ENCODE results near the gene EVC. TPM values are rescaled to one million over a fixed set of nuclear protein-coding genes. Genes with fewer than 3 reads are reported as not detected.
"Not testable (repeated sequence)": the region's sequence is repeated elsewhere in the genome, so short reads cannot be mapped to it uniquely, and the experiment has no call there.

Gene EVC
- total RNA-seq, 2 donors from 2014 or later, result 10.0 to 11.3 TPM

DNA sequence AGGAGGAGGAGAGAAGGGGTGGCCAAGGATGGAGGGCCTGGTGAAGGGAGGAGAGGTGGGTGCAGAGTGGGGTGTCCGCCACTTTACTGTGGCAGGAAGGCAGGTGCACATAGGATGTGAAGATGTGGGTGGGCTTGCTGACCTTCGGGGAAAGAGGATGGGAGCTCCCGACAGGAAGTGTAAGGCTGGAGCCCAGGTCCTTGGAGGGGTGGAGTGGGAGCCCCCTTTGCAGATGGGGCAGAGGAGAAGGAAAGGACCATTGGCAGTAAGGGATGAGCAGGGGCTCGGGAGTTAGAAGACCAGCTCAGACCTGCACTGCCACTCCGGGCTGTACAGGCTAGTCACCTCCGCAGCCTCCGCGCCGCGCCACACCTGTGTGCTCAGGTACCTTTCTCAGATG is 89.5 kb downstream of the EVC start:
- intact Hi-C loops (cut with DNase I), result no loop called here
- ATAC-seq (no peak), DNase-seq (no peak)

DNA sequence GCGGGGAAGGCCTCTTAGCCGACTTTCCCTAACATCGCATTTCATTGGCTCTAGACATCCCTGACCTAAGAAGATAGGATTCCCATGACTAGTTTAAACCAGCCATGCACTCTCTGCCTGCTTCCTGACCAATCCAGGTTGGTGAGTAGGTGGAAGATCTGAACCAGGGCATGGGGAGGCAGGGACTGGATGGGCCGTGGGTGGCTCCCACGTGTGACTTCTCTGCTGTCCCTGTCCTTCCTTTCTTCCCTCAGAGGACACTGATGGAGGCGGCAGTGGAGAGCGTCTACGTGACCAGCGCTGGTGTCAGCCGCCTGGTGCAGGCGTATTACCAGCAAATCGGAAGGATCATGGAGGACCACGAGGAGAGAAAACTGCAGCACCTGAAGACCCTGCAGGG is 90.7 kb downstream of the EVC start:
- DNase-seq (no peak), ATAC-seq (no peak)
- intact Hi-C loops (cut with DNase I), result no loop called here

DNA sequence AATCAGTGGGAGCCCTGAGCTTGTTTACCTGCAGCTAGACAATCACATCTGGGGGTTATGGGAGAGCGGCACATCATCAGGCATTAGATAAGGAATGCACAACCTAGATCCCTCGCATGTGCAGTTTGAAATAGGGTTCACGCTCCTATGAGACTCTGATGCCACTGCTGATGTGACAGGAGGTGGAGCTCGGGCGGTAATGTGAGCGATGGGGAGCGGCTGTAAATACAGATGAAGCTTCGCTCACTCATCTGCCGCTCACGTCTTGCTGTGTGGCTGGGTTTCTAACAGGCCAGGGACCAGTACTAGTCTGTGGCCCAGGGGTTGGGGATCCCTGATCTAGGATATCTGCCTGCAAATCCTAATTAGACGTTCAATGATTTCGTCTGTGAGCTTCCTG is 91.6 kb downstream of the EVC start:
- intact Hi-C loops (cut with DNase I), result no loop called here
- ATAC-seq, result no peak
- no peak for DNase-seq

DNA sequence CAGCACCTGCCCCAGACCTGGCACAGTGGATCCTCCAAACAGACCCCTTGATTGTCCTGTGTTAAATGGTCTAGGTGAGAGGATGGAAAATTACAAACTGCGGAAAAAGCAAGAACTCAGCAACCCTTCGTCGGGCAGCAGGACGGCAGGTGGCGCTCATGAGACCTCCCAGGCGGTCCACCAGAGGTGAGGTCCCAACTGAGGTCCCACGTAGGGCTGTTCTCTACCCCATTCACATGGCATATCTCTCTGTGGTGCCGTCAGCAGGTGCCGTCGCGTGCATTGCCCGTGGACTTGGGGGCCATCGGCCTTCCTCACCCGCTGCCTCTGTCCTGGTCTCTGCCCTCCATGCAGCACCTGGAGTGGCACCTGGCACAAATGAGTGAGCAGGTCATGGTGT is 93.7 kb downstream of the EVC start:
- no peak for ATAC-seq
- intact Hi-C loops (cut with DNase I), result no loop called here
- no peak for DNase-seq

DNA sequence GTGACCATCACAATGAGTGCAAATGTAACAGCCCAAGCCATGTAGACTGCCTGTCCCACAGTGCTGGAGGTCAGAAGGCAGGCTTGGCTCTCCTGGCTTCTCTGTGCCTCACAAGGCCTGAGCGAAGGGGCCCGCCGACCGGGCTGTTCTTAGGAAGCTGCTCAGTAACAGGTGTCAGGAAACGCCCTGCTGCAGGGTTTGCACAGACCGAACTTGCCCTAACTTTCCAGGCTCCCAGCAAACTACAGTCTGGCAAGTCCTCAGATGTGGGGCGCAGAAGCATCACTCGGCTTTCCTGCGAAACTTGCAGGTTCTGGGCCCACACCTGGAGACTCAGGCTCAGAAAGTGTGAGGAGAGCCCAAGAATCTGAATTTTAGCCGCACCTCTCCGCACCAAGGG is 94.3 kb downstream of the EVC start:
- ATAC-seq (no peak), DNase-seq (no peak)
- intact Hi-C loops (cut with DNase I), result no loop called here

DNA sequence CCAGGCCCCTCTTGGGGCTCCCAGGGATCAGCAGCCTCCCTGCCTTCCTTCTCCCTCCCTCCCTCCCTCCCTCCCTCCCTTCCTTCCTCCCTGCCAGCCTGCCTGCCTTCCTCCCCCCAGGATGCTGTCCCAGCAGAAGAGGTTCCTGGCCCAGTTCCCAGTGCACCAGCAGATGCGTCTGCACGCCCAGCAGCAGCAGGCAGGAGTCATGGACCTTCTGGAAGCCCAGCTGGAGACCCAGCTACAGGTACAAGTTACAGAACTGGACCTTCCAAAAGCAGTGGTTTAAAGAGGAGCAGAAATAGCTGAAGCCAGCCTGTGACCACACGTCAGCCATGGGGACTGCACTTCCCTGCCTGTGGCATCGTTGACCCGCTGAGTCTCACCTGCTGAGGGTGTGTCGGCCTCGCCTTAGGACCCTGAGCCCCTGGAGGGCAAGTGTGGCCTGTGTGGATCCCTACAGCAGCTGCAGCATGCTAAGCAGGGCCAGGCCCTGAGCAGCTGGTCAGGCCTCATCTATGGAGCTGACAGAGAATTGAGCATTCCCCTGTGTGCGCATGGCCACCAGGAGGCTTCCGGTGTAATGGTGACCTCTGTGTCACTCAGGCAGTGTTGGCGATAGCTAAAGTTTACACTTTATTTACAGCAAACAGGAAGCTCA is 97.2 kb downstream of the EVC start:
- DNase-seq (no peak), ATAC-seq (no peak)
- intact Hi-C loops (cut with DNase I), result no loop called here

DNA sequence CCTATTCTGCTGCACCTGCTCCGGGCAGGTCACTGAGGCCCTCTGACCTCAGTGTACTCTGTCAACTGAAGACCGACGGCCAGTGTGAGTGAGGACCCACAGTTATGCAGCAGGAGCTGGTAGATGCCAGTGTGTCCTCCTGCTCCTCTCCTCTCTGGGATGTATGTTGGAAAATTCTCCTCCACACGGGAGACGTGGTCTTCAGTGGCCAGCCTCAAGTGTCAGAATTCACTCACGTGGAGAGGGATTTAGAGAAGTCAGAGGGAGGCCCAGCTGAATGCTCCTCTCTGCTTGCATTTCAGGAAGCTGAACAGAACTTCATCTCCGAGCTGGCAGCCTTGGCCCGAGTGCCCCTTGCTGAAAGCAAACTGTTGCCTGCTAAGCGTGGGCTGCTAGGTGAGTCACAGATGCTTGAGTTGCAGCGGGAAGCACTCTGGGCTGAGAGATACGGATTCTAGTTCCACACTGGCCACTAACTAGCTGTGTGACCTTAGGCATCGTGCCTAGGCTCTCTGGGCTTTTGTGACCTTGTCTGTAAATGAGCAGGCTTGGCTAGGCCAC is 98.3 kb downstream of the EVC start:
- no peak for DNase-seq
- intact Hi-C loops (cut with DNase I), result no loop called here
- no peak for ATAC-seq

DNA sequence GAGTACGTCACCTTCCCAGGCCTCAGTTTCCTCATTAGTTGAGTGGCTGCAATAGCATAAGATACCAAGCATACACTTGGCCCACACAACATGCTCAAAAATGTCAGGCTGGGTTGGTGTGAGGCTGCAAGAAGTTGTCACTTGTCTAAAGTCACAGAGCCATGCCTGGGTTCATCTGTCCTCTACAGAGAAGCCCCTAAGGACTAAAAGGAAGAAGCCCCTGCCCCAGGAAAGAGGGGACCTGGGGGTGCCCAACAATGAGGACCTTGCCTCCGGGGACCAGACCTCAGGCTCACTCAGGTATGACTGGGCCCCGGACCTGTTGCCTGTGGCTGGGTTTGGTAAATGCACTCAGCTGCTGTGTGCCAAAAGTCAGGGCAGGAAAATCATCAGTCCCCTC is 99.2 kb downstream of the EVC start:
- intact Hi-C loops (cut with DNase I), result loop anchor here in 1 of 2 donors (10.0 kb wide), 1 partner anchor 1325 kb away; no protein-coding TSS in a partner anchor
- DNase-seq, result no peak
- ATAC-seq, result no peak

DNA sequence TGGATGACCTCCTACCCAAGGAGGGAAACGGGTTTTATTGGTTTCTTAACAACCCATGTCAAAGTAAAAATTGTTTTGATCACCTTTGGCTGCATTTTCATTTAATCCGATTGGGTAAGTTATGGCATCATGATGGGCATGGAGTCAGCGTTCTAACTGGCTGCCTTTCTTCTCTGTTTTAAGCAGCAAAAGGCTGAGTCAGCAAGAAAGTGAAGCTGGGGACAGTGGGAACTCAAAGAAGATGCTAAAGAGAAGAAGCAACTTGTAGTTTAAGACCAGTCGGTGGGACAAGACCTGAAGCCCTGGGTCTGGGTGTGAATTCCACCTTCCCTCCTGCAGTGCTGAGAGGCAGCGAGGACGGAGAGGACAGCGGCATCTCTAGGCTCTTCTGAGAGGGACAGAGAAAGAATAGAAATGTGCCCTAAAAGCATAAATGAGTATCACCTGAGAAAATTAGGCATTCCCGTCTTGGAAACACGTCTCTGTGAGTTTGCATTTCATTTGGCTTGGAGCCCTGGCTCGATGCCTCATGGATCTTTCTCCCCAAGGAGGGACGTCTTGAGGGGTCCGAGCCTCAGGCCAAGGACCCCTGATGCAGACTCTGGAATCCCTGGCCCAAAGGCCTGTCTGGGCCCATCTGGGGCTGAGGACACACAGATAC is 99.9 kb downstream of the EVC start:
- no peak for ATAC-seq
- DNase-seq, result no peak
- intact Hi-C loops (cut with DNase I), result loop anchor here in 1 of 2 donors (10.0 kb wide), 1 partner anchor 1326 kb away; no protein-coding TSS in a partner anchor

DNA sequence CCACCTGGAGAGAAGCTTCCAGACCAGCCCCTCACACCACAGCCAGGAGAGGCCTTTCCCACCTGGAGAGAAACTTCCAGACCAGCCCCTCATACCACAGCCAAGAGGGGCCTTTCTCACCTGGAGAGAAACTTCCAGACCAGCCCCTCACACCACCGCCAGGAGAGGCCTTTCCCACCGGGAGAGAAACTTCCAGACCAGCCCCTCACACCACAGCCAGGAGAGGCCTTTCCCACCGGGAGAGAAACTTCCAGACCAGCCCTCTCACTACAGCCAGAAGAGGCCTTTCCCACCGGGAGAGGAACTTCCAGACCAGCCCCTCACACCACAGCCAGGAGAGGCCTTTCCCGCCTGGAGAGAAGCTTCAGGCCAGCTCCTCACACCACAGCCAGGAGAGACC is 101.1 kb downstream of the EVC start:
- intact Hi-C loops (cut with DNase I), result loop anchor here in 1 of 2 donors (2.0 to 10.0 kb wide), 2 partner anchors 761 to 1327 kb away; partner anchors contain the start of gene STK32B
- DNase-seq, result not testable (repeated sequence)

DNA sequence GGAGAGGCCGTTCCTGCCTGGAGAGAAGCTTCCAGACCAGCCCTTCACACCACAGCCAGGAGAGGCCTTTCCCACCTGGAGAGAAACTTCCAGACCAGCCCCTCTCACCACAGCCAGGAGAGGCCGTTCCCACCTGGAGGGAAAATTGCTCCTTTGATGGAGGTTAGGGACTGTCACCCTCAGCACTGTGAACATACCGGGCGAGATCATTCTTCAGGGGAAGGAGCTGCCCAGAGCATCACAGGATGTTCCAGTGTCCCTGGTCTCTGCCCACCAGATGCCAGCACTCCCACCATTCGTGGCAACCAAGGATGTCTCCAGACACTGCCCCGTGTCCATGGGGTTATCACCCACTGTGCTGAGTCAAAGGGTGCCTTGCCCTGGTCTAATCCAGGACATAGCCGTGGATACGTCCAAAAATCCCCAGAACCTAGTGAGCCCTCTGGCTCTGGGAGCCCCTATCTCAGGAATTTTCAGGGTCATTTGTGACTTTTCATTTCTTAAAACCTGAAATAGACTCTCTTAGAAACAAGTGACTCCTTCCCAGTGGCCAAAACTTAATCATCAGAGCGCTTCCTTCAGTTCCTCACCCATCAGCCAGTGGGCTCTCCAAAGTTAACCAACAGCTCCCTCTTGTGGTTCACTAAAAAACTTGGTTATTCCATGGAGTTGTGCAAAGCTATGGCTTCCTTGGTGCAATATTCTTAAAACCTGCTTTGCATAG is 101.7 kb downstream of the EVC start:
- no peak for DNase-seq
- ATAC-seq, result peak; percentile 68 to 81
- intact Hi-C loops (cut with DNase I), result loop anchor here in 1 of 2 donors (2.0 to 10.0 kb wide), 2 partner anchors 762 to 1328 kb away; partner anchors contain the start of gene STK32B

More for the DNA sequence above, 101.1 kb downstream of the EVC start:
- ATAC-seq, result not testable (repeated sequence)

DNA sequence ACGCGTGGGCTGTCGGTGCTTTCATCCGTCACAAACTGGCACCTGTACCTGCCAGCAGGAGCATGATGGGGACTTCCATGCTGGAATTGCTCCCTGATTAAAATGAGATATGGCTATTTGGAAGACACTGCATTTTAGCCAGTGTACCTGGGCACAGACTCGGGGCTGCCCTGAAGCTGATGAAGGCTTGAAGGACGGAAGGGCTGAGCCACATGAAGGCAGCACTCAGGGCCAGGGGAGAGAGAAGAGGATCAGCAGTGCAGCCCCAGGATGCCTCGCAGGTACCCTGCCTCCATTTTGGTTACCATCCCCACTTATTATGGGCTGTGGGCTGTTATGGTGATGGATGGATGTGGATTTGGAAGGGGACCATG is 102.9 kb downstream of the EVC start:
- ATAC-seq, result no peak
- intact Hi-C loops (cut with DNase I), result loop anchor here in 1 of 2 donors (2.0 to 10.0 kb wide), 2 partner anchors 763 to 1329 kb away; partner anchors contain the start of gene STK32B

DNA sequence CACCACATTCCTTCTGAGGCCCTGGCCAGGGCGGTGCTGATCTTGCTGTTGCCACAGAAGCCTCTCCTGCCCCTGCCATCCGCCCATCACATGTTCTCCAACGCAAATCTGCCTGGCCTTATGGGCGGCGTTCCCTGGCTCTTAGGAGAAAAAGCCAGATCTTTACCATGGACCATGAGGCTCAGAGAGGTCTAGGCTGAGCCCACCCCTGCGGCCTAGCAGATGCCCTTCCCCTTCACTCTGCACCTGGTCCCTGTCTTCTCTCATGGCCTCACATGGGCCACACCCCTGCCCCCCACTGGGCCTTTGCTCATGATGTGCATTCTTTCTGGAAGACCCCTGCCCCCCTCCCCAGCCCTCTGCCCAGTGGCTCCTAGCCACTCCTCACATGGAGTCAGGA is 103.4 kb downstream of the EVC start:
- intact Hi-C loops (cut with DNase I), result loop anchor here in 1 of 2 donors (10.0 kb wide), 1 partner anchor 1330 kb away; no protein-coding TSS in a partner anchor
- DNase-seq, result no peak
- no peak for ATAC-seq

More for the DNA sequence above, 102.9 kb downstream of the EVC start:
- no peak for DNase-seq

DNA sequence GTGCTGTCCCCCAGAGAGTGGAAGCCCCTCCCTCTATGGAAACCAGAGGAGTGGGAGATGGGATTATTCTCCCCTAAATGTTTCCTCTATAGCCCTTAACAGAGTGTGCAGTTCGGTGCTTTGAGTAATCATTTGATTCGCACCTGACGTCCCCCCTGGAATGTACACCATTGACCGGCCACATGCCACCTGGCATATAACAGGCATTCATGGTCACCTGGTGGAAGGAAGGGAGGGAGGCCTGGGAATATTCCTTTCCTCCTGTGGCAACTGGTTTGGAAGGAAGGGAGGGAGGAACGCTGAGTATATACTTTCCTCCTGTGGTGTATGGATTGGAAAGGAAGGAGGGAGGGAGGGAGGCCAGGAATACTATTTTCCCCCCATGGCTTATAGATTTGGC is 104.6 kb downstream of the EVC start:
- DNase-seq, result no peak
- intact Hi-C loops (cut with DNase I), result loop anchor here in 1 of 2 donors (10.0 kb wide), 1 partner anchor 1331 kb away; no protein-coding TSS in a partner anchor
- ATAC-seq, result no peak

DNA sequence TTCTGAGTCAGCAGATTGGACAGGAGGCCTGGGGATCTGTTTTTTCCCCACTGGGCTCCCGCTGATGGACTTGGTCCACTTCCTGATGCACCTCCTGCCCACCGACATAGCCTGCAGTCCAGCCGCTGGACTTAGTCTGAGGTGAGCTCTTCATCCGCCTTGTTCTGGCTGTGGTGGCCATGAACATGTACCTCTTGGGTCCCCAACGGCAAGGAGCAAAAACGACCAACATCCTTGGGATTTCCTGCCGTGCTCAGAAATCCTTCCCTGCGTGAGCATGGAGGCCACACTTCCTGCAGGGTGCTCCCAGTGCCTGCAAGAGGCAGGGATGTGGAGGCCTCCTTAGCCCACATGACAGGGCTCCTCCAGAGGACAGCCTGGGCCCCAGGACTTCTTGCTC is 105.1 kb downstream of the EVC start:
- intact Hi-C loops (cut with DNase I), result loop anchor here in 1 of 2 donors (10.0 kb wide), 1 partner anchor 1331 kb away; no protein-coding TSS in a partner anchor
- ATAC-seq (no peak), DNase-seq (no peak)

DNA sequence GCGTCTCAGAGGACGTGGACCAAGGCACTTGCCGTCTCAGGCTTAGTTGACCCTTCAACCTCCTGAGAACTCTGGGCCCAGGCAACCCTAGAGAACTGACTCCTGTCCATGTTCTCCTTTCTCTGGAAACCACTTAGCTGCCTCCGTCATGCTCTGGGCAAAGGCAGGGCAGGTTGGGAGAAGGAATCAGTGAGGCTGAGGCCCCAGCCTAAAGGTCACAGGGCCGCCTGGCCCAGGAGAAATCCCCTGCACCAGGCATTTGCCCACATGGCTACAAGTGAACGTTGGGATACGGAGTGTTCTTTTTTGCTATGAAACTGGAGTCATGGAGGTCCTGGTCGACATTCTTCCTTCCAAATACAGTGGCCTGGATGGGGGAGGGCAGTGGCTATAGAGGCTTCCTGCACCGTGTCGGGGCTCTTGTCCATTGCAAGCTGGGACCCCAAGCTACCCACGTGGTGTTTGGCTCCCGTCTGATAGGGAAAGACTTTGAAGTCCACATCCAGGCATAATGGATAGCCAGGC is 105.9 kb downstream of the EVC start:
- DNase-seq (no peak), ATAC-seq (no peak)
- intact Hi-C loops (cut with DNase I), result loop anchor here in 1 of 2 donors (10.0 kb wide), 1 partner anchor 1332 kb away; no protein-coding TSS in a partner anchor

DNA sequence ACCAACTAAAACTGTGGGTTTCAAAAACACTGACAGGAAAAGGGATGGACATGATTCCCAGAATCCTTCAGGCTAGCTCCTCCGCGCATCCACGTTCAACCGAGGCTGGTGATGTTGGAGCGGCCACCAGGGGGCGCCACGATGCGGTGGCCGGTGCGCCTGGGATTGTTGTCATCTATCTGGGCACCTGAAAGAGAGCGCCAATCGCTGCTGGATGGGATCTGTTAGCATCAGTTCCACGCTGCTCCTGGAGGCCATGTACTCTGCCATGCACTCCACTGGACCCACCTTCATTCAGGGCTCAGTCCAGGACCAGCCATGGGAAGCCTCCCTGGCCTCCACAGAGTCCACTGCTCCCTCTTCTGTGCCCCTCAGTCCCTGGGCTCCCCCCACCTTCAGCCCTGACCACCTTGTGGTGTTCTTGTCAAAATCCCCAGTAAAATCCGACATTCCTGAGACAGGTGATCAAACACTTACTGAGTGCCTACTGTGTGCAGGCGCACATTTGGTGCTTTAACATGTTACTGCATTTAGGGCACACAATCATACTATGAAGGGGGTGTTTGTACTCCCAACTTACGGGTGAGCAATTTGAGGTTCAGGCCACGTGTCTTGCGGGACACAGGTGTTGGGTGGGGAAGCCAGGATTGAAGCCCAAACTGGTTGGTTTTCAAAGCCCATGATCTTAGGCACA is 110.8 kb downstream of the EVC start:
- DNase-seq, result no peak
- intact Hi-C loops (cut with DNase I), result loop anchor here in 1 of 2 donors (10.0 kb wide), 1 partner anchor 827 kb away; no protein-coding TSS in a partner anchor
- ATAC-seq, result no peak

DNA sequence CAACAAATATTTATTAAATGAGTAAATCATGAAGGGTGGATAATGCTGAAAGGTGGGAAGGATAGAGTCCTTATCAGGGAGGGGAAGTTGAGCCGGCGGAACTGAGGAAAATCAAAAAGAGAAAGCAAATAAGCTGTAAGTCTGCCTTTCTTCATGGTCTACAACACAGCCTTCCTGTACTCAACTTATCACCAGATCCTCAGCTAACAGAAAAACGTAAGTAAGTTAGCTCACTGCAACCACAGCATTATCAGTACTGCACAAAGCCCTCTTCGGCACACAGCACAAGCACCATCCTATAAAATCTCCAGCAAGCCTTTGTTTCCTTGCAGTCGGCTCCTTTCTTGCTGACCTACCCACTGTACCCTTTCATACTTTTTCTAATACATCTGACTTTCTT is 111.6 kb downstream of the EVC start:
- intact Hi-C loops (cut with DNase I), result loop anchor here in 1 of 2 donors (10.0 kb wide), 1 partner anchor 828 kb away; no protein-coding TSS in a partner anchor
- ATAC-seq (no peak), DNase-seq (no peak)

Measured in left cardiac atrium (tissue), 4 donors.